ENCODE measurements around the gene RIC3. TPM values are rescaled to one million over a fixed set of nuclear protein-coding genes. Genes with fewer than 3 reads are reported as not detected.

The RIC3 gene
- total RNA-seq, 4 donors from 2014 or later: 1.5 to 6.4 (median 3.7) TPM

GRCh38 chr11:8167796-8168195, 1.0 kb downstream of the RIC3 start:
- TF ChIP-seq CTCF (IDR thresholded peaks at IDR 0.05; ENCODE audit: low read depth): no peak

GRCh38 chr11:8164746-8165145, 4.1 kb downstream of the RIC3 start:
- TF ChIP-seq CTCF (IDR thresholded peaks at IDR 0.05; ENCODE audit: low read depth): no peak

- TF ChIP-seq CTCF (IDR thresholded peaks at IDR 0.05; ENCODE audit: low read depth): no peak
These were observed 11.9 kb downstream of the RIC3 start for GRCh38 chr11:8156877-8157276.

- no peak for TF ChIP-seq CTCF (IDR thresholded peaks at IDR 0.05; ENCODE audit: low read depth)
These were observed 19.1 kb downstream of the RIC3 start for GRCh38 chr11:8149726-8150125.

GRCh38 chr11:8138526-8138925, 30.3 kb downstream of the RIC3 start:
- TF ChIP-seq CTCF (IDR thresholded peaks at IDR 0.05; ENCODE audit: low read depth): no peak

- no peak for TF ChIP-seq CTCF (IDR thresholded peaks at IDR 0.05; ENCODE audit: low read depth)
These were observed 41.4 kb downstream of the RIC3 start for GRCh38 chr11:8127447-8127846.

- no peak for TF ChIP-seq CTCF (IDR thresholded peaks at IDR 0.05; ENCODE audit: low read depth)
These were observed 42.1 kb downstream of the RIC3 start for GRCh38 chr11:8126649-8127289.
